Activated gamma-delta T cell treated with Interleukin-2 at 50 U/mL for 16 hours (primary cell): Measurements from ENCODE around the gene FXYD6.
"Not testable (repeated sequence)": the region's sequence is repeated elsewhere in the genome, so short reads cannot be mapped to it uniquely, and the experiment has no call there.

Source experiments
- DNase-seq: peaks from one replicate; pipeline ENCODE4 v3.0.0-alpha.2; 2020

FXYD6 gene

DNA sequence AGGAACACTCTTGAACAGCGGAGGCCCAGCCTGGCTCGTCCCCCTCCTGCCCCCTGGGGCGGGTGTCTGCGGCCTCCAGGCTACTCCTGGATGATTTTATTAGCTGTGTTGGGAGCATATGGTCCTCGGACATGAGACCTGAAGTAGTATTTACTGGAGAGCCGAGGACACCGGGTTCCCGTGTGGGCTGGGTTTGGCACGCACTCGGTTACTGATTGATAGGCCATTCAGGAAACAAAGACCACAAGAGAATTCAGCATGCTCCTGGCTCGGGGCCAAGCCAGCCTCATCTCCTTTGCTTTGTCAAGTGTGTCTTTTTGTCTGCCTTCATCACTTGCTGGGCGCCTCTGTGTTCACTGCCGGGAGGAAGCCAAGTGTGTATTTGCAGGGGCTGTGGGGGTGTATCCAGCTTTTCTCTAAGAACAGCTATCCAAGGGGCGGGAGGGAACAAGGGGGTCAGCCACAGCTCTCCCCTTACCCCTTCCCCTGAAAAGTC, 61.6 kb downstream of the FXYD6 start:
- peak; percentile 88 for DNase-seq

DNA sequence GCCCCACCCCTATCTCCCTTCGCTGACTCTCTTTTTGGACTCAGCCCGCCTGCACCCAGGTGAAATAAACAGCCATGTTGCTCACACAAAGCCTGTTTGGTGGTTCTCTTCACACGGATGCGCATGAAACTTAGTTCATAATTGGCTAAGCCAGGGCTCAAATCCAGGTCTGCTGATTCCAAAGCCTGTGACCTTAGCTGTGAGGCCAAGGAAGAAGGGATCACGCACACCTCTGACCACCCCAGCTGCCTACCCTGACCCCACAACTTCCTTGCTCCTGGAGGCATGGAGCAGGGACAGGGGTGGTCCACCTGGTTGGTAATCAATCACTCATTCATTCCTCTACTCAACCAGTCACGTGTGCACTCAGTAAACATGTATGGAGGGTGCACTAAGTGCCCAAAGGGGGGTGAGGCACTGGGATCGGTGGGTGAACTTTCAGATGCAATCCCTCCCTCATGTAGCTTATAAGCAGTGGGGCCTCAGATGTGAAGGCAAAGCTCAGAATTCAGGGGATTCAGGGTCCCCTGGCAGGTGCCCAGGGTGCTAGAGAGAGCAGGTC, 62.2 kb downstream of the FXYD6 start:
- DNase-seq, result no peak

DNA sequence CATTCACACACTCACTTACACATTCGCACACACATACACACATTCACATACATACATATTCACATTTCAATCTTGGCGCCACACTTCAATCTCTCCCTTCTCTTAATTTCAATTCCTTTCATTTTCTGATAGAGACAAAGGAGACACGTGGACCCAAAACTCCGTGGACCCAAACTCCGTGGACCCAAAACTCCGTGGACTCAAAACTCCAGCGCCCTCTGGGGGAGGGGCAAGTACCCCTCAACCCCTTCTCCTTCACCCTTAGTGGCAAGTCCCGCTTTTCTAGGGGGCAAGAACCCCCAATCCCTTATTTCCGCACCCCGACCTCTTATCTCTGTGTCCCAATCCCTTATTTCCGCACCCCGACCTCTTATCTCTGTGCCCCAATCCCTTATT, 66.4 kb downstream of the FXYD6 start:
- not testable (repeated sequence) for DNase-seq

DNA sequence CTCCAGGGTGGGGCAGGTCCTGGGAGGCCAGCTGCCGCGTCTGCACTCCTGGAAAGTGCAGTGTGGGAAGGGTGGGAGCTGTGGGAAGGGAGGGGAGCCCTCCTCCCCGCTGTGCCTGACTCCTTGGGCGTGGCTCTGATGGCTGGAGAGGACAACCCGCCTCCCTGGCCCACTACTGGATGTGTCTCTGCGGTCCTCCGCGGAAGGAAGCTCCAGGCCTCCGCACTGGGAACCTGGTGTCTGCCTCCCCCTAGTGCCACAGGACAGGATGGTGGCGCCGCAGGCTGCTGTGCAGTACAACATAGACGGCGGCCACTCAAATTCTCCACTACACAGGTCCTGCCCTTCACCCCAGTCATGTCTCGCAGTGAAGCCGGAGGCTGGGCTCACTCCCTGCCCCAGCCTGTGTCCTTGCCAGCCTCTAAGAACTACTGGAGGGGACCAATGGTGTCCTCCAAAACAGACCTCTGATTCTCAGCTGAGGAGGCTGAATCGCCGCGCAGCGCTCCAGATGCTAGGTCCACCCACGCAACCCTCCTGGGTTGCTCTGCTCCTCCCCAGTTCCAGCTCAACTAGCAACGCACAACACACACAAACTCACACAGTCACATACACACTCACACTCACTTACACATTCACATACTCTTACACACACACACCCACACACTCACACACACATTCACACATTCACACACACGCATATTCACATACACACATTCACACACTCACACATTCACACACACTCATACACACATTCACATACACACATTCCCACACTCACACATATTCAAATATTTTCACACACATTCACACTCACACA, 67.0 kb downstream of the FXYD6 start:
- DNase-seq, result no peak

DNA sequence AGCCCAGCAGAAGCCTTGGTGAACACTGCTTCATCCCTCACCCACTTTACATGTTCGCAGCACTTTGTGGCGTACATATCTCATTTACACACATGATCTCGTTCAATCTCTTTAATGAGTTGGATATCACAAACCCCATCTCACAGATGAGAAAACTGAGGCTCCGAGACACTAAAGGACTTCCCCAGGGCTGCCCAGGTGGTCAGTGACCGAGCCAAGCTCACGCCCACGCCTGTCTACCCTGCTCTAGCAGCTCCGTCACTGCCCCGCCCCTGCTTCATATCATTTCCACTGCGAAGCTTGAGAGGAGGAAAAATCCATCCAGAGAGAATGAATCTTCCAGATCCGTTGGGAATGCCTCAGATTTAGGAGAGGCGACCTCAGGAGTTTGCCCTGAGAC, 67.7 kb downstream of the FXYD6 start:
- no peak for DNase-seq

DNA sequence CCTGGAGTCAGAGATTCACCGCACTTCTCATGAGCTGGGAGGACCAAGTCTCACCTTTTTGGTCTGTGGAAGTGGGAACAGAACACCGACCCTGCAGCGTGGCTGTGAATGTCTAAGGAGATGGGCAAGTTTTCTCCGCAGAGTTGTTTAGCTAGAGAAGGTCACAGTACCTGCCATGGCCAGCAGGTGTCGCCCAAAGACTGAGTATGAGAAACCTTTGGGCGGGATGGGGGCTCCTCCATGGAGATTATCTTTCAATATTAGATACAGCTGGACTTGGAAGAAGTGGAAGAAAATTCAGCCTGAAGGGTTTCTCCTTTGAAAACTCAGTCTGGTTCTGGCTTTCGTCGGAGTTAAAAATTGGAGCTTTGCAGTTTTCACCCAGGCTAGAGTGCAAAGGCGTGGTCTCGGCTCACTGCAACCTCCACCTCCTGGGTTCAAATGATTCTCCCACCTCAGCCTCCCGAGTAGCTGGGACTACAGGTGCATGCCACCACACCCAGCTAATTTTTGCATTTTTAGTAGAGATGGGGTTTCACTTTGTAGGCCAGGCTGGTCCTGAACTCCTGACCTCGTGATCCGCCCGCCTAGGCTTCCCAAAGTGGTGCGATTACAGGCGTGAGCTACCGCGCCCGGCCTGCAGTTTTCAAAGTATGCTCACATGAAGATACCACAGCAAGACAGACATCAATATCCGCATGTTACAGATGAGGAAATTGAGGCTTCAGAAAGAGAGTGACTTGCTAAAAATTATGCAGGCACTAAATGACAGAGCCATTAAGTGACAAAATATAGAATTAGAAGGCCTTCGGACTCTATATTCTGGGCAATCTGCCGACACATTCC, 68.8 kb downstream of the FXYD6 start:
- peak; percentile 66 for DNase-seq

DNA sequence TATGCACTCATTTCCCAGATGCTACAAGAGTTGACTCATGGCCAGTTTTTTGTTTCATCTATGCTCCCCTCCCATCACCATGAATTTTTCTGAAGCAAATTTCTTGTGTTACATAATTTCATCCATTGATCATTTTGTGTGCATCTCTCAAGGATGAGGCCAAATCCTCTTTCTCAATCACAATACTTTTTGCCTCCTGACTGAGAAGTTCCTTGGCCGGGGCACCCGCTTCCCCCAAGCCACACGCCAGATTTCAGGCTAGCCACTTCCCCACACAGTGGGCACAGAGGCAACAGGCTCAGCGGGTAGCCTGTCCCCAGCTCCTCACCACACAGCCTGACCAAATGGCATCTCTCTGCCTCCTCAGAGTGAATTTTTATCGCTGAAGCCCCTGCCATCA, 69.6 kb downstream of the FXYD6 start:
- DNase-seq, result no peak

DNA sequence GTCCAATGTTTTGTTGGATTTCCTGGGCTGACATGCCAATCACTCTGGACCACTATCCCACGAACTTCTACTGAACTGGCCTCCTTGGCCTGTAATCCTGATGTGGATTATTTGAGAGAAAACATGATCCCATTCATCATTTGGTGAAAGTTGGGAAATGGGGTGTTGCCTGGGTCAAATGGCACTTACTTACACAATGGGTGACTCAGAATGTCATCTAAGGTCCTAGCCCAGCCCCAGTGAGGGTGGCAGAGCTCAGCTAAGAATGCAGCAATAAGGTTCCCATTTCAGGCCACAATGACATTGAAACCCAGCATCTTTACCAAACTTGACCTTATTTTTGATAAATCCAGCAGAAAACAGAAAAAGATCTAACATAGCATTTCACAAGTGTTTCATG, 71.4 kb downstream of the FXYD6 start:
- DNase-seq, result no peak

DNA sequence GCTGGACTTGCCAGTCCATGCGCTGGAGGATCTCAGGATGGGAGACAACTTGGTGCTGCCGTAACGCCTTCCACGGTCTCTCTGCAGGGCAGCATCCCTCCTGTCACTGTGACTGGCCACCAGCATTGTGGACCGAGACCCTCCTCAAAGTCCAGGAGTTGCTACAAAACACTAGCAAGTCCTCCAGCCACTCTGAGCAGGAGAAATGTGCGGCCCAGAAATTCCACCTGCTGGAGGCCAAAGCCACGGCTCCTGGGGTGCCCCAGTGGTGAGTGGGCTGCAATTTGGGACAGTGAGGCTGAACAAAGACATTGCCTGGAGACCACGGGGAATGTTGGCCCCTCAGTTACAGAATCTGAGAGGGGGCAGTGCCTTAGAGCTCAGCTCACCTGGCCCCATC, 72.6 kb downstream of the FXYD6 start:
- DNase-seq, result no peak

DNA sequence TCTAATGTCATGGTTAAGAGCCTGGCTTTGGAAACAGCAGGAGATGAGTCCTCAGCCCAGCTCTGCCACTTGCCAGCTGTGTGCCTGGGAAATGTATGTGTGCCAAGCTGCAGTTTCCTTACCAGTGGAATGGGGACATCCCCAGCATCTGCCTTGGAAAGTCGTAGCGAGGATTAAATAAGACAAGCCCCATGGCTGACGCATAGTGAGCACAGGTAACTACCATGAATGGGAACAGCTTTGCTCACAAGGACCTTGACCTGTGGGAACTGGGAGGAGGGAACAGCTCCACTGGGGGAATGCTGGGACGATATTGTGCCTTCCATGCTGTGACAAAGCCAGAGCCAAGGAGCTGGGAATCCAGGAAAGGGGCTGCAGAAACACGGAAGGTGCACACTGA, 76.8 kb downstream of the FXYD6 start:
- DNase-seq, result no peak

DNA sequence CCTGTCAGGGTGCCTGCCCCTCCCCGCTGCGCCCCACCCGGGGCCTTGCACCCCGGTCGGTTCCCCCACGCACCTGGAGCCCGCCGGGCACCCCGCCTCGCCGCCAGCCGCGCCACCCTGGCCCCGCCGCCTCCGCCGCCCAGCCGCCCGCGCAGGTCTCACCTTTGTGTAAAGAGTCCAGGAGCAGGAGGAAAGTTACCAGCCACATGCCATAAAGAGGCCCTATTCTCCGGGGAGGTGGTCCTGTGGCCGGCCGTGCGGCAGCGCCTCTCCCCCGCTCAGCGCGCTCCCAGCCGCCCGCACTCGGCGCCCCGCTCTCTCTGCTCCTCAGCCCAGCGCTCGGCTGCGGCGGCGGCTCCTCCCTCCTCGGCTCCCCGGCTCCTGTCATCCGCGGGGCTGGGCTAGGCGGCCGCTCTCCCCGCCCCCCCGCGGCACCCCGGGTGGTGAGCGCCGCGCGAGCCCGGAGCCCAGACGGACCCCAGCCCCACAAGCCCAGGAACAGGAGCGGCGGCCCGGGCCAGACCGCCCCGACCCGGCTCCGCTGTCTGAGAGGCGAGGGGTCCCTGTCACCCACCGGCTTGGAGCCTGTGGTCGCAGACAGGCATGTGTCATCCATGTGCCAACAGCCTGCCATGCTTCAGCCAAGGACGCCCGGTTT, 79.5 kb downstream of the FXYD6 start, which contains the start of gene DSCAML1:
Gene DSCAML1 (minus strand): TSS at position 345 of the 658 bp plus-strand sequence. CDS start 137 bp downstream, at position 208.
- DNase-seq, result peak; percentile 30

DNA sequence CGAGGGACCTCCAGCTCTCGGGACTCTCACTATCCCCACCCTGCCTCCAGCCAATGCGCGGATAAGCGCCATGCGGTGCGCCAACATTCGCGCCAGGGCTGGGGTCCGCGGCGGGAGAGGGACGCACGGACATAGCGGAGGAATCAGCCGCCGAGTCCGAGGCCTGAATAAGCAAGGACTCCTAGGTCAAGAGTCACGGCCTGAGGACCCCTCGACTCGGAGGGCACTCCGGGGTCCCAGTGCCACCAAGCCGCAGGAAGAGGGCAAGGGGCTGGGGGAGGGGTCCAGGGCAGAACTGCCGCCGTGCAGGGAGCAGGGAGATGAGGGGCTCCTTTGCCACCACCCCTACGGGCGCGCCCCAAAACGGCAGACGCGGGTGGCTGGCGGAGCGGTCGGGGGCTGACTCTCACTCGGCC, 80.0 kb downstream of the FXYD6 start:
- DNase-seq, result no peak

DNA sequence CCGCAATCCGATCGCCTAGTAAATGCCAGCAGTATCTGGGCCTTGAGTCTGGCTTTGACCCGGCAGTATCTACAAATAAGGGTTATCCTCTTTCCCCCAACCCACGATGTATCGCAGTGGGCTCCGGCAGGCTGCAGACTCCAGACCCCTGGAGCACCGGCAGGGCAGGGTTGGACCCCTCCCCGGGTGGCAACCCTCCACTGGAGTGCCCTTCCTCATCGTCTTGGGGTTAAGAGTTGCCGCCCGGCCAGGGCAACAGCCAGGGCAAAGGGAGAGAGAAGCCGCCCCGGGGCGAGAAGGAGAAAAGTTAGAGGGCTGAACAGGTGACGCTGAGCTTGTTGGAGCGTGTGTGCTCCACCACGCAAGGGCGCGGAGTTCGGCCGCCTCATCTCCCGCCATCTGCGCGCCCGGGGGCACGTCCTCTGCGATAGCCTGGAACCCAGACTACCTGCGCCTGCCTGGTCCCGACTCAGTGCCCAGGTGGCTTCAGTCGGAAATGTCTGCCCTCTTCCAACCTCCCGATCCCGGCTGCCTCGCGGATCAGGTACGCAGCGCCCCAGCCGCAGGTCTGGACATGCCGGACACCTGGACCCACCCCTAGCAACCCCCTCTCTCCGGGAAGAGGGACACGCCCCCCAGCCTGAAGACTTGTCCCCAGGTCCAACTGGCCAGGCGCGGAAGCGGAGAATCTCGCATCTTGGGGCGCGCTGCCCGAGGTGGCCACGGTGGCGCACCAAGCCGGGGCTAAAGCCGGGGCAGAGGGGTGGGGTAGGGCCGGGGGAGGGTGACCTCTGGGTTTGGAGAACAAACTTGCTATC, 80.6 kb downstream of the FXYD6 start:
- DNase-seq, result no peak

DNA sequence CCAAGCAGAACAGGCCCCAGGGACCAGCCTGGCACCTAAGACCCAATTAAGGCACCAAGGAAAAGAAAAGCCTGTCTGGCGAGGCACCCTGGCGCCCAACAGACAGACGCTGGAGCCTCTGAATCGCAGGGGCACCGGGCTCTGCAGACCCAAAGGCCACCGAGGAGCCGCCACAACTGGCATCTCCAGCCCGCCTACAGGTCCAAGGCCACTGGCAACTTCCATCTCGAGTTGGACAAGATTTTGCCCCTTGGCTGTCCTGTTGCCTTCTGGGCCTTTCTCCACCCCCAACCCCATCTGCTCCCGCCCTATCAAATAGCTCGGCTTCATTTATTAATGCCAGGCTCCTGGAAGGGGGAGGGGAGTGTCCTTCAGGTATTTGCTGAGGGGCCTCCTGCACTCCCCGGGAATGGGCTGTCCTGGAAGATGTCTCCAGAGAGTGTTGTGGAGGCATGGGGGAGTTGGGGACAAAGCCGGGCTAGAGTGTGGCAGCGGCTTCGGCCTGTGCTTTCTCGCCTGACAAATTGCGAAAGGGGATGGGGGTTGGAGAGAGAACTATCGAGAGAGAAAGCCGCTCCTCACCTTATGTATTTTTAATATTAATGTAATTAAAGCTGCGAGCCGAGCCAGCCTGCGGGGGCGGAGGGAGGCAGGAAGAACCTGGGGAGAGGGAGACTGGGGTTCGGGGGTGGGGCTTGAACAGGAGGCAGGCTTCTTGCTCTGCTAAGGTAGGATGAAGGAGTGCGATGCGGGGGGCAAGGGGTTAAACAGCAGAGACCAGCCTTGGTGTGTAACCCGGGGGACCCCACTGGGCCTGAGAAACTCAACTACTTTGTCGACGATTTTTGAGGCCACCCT, 81.5 kb downstream of the FXYD6 start:
- no peak for DNase-seq

DNA sequence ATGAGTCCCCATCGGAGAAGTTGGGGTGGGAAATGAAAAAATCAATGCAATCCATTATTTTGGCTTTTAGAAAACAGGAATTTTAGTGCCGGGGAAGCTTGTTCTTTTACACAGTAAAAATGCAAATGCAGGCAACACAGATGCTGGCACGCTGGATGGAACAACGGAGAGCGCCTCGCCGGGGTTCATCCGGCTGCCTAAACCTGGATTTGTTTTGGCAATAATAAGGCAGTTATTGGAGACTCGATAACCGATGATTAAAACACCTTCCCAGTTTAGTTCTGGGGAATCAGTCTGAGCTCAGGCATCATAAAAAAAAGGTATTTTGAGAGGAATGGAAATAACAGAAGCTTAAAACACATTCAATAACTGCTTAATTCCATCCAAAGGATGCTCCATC, 82.3 kb downstream of the FXYD6 start:
- DNase-seq, result no peak

DNA sequence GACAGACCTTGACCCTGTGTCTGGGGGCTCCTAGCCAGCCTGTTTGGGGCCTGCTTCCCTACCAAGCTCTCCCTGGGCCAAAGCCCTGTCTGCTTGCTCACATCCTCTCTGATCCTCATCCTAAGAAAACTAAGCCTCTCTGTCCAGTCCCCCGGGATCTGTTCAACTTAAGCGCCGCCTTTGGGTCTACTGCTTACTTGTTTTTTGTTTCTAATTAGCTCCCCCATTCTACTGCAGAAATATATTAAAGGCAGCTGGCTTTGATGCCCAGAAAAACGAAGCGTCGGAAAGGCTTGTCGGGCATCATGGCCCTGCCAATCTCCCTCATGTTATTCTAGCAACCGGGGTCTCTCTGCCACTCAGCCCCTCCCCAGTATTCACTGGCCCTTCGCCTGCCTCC, 82.9 kb downstream of the FXYD6 start:
- no peak for DNase-seq

DNA sequence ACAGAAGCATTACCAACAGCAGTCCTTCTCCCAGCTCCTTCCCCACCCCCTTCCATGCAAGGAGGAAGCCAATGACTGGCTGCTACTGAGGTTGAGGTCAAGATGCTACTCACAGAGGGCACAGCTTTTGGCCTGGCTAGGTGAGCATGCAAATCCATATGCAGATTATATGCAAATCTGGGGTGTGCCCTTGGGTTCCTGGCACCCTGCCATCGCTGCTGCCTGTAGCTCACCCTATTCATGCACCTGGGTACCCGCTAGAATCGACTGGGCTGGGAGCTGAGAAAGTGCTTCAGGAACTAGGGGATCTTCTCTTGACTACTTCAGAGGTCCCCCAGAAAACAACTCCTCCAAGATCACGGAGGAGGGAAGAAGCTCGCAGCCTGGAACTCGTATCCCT, 83.5 kb downstream of the FXYD6 start:
- DNase-seq, result no peak

DNA sequence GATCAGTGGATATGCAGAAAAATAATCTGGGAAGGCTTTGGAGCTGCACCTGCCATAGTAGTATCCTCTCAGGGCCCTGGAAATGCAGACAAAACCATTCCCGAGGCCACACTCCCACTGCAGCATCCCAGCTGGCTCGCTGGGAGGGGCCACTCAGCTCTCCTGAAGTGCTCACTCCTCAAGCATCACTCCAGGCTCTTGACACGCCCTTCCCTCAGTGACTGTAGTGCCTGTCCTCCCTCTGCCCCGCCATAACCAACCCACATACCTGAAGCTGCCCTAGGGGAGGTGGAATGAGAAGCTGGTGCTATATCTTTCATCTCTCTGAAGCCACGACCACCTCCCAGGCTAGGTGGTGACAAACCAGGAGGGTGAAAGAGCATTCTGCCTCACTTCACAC, 84.2 kb downstream of the FXYD6 start:
- no peak for DNase-seq

DNA sequence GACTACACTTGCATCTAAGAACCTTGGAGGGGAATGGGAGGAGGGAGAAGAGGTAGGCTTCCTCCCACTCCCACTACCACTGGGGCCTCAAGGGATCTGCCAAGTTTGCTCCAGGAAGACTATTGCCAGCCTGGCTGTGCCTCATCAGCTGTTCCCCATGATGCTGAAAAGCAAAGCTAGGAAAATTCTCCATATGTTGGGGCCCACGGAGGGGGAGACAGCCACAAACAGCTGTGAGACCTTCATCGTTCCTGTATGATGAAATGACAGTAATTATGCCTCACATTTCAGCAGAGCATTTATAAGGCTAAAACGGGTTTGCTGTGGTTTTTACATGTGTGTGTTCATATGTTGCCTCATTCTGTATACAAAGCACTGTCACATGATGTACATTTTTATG, 86.2 kb downstream of the FXYD6 start:
- DNase-seq, result no peak

DNA sequence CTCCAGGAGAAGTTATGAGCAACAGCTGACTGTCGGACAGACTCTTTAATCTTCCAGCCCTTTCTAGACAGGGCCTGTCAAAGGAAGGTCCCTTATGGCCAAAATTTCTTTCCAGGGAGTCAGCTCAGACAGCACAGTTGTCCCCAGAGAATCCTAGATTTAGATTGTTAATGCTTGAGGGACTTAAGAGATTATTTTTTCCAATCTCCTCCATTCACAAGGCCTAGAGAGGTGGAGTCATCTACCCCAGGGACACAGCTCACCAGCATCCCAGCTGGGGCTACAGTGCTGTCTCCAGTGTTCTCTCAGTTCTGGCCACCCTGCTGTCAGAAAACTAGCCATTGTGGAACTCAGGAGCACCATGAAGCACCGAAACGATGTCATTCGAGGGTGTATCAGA, 87.2 kb downstream of the FXYD6 start:
- no peak for DNase-seq
